ENCODE results near the gene BRD1.
"Not testable (repeated sequence)": the region's sequence is repeated elsewhere in the genome, so short reads cannot be mapped to it uniquely, and the experiment has no call there.

BRD1 gene

DNA sequence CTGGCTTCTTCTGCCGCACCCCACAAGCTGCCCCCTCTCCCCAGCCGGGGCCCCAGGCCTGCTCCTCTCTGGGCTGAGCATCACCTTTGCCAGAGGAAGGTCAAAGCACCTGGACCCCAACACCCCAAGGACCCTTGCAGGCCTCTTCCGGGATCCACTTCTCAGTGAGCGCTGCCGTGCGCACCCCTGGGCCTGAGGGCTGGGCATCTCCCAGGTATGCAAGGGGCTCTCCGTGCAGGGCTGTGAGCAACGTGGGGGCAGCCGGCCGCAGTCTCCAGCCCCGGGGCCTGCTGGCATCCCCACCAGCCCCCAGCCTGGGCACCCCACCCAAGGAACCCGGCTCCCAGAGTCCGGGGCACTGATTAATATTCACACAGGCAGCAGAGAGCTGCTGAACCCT is 64.0 kb downstream of the BRD1 start:
- no peaks in the 10 kb centered on the region for H3K79me2 ChIP-seq (ENCODE audit: insufficient read depth, low read depth)
- no peak overlapping the region for H2AFZ ChIP-seq (ENCODE audit: low read depth)
- H3K27ac ChIP-seq, result no peak overlapping the region
- H3K4me2 ChIP-seq, result no peak overlapping the region
- H3K4me3 ChIP-seq (IDR thresholded peaks at IDR 0.05; ENCODE audit: insufficient read depth, low read depth, low read length), result no peak overlapping the region
- H4K20me1 ChIP-seq (ENCODE audit: insufficient read depth), result no peaks in the 10 kb centered on the region
- H3K4me1 ChIP-seq (ENCODE audit: low read depth, poor library complexity, severe bottlenecking), result peaks cover 36% of the 10 kb centered on the region
- TF ChIP-seq, protein P1, sequence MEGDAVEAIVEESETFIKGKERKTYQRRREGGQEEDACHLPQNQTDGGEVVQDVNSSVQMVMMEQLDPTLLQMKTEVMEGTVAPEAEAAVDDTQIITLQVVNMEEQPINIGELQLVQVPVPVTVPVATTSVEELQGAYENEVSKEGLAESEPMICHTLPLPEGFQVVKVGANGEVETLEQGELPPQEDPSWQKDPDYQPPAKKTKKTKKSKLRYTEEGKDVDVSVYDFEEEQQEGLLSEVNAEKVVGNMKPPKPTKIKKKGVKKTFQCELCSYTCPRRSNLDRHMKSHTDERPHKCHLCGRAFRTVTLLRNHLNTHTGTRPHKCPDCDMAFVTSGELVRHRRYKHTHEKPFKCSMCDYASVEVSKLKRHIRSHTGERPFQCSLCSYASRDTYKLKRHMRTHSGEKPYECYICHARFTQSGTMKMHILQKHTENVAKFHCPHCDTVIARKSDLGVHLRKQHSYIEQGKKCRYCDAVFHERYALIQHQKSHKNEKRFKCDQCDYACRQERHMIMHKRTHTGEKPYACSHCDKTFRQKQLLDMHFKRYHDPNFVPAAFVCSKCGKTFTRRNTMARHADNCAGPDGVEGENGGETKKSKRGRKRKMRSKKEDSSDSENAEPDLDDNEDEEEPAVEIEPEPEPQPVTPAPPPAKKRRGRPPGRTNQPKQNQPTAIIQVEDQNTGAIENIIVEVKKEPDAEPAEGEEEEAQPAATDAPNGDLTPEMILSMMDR (conservative IDR thresholded peaks at IDR 0.05; ENCODE audit: low read depth, low read length), result no peak
- no peaks in the 10 kb centered on the region for H3K36me3 ChIP-seq (ENCODE audit: insufficient read depth)
- no peaks in the 10 kb centered on the region for H3K27me3 ChIP-seq (ENCODE audit: insufficient read depth, low read depth)
- H3K9ac ChIP-seq, result no peak overlapping the region

DNA sequence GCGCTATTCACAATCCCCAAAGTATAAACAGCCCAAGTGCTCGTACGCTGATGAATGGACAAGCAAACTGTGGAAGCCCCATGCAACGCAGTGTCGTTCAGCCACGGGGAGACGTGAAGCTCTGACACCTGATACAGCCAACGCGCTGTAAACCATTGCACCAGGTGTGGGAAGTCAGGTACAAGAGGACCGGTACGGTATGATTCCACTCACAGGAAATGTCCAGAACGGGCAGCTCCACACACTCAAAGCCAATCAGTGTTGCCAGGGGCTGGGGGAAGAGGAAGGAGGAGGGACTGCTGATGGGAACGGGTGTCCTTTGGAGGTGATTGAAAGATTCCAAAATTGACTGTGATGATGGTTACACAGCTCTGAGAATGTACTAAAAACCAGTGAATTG is 64.5 kb downstream of the BRD1 start:
- Histone ChIP-seq H3K36me3 (ENCODE audit: insufficient read depth) (no peaks in the 10 kb centered on the region), H3K4me1 (ENCODE audit: low read depth, poor library complexity, severe bottlenecking) (peaks cover 36% of the 10 kb centered on the region), H3K4me2 (no peak overlapping the region), H3K79me2 (ENCODE audit: insufficient read depth, low read depth) (no peaks in the 10 kb centered on the region), H2AFZ (ENCODE audit: low read depth) (no peak overlapping the region), H3K4me3 (IDR thresholded peaks at IDR 0.05; ENCODE audit: insufficient read depth, low read depth, low read length) (no peak overlapping the region), H3K27ac (no peak overlapping the region), H3K9ac (no peak overlapping the region), H3K27me3 (ENCODE audit: insufficient read depth, low read depth) (no peaks in the 10 kb centered on the region), H4K20me1 (ENCODE audit: insufficient read depth) (no peaks in the 10 kb centered on the region)
- TF ChIP-seq, protein P1 (conservative IDR thresholded peaks at IDR 0.05; ENCODE audit: low read depth, low read length), result no peak

DNA sequence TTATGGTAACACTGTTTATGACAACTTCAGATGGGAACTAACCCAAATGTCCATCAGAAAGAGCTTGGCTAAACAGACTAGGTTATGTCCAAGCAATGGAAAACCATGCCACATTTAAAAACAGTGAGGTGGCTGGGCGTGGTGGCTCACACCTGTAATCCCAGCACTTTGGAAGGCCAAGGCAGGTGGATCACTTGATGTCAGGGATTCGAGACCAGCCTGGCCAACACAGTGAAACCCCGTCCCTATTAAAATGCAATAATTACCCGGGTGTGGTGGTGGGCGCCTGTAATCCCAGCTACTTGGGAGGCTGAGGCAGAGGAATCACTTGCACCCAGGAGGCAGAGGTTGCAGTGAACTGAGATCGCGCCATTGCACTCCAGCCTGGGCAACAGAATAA is 65.1 kb downstream of the BRD1 start:
- Histone ChIP-seq H3K27ac (peak overlapping the region; percentile 85), H3K4me1 (ENCODE audit: low read depth, poor library complexity, severe bottlenecking) (peaks cover 36% of the 10 kb centered on the region), H3K4me2 (peak overlapping the region; percentile 70; the same call in 1 of the 2 replicates)
- not testable (repeated sequence) for H3K36me3 ChIP-seq (ENCODE audit: insufficient read depth); H3K27me3 ChIP-seq (ENCODE audit: insufficient read depth, low read depth); H3K4me3 ChIP-seq (IDR thresholded peaks at IDR 0.05; ENCODE audit: insufficient read depth, low read depth, low read length); H3K79me2 ChIP-seq (ENCODE audit: insufficient read depth, low read depth); H3K9ac ChIP-seq; H2AFZ ChIP-seq (ENCODE audit: low read depth); H4K20me1 ChIP-seq (ENCODE audit: insufficient read depth)

DNA sequence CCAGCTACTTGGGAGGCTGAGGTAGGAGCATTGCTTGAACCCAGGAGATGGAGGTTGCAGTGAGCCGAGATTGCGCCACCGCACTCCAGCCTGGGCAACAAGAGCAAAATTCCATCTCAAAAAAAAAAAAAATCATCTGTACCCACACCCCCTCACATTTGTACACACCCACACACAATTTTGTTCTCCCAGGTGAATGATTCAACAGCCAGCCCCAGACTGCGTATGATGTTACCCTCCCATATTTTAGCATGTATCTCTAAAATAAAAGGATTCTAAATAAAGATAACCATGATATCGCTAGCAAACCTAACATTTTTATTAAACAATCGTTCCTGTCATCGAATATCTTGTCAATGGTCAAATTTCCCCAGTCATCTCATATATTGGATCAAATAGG is 65.8 kb downstream of the BRD1 start:
- H3K27ac ChIP-seq, result peak overlapping the region; percentile 85

More for the DNA sequence above, 65.8 kb downstream of the BRD1 start:
- TF ChIP-seq, protein P1 (conservative IDR thresholded peaks at IDR 0.05; ENCODE audit: low read depth, low read length), result no peak
- H3K36me3 ChIP-seq (ENCODE audit: insufficient read depth), result no peaks in the 10 kb centered on the region
- peak overlapping the region; percentile 70; the same call in 1 of the 2 replicates for H3K4me2 ChIP-seq
- H3K9ac ChIP-seq, result no peak overlapping the region
- H2AFZ ChIP-seq (ENCODE audit: low read depth), result no peak overlapping the region
- H4K20me1 ChIP-seq (ENCODE audit: insufficient read depth), result no peaks in the 10 kb centered on the region
- peaks cover 36% of the 10 kb centered on the region for H3K4me1 ChIP-seq (ENCODE audit: low read depth, poor library complexity, severe bottlenecking)
- H3K4me3 ChIP-seq (IDR thresholded peaks at IDR 0.05; ENCODE audit: insufficient read depth, low read depth, low read length), result no peak overlapping the region
- H3K27me3 ChIP-seq (ENCODE audit: insufficient read depth, low read depth), result no peaks in the 10 kb centered on the region
- no peaks in the 10 kb centered on the region for H3K79me2 ChIP-seq (ENCODE audit: insufficient read depth, low read depth)
